HG03196 (cell line): ENCODE results near the gene CRYBG1.

Experiments used
- ATAC-seq: cut with Tn5 transposase; IDR thresholded peaks from one replicate; pipeline ENCODE4 v1.9.1; 2021; ENCODE audit not compliant: unreplicated experiment

CRYBG1 gene

DNA sequence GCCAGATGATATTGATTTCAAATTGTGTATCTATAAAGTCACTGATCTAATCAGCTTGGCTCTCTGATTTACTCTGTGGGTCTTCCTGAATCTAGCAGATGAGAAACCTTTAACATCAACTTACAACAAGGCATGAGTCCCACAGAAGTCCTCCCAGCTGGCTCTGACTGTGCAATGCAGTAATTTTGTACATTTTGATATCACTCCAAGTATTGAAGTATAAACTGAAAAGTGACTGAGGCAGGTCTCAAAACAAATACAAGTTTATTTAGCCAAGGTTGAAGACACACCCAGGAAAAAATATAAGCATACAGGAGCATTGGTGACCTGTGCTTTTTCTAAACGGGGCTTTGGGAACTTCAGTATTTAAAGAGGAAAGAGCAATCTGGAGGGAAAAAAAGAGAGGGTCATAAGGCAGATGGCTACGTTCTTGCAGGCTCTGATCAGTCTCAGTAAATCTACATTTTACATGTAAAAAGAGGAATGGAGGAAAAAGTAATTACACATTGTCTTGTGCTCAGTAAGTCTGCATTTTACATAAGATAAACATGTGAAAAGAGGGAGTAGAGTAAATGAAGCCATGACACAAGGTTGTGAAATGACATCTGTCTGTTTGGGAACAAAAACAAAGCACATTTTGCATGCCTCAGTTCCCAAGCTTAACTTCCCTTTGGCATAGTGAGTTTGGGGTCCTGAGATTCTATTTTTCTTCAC lies 59.5 kb downstream of the CRYBG1 start:
- ATAC-seq, result no peak

DNA sequence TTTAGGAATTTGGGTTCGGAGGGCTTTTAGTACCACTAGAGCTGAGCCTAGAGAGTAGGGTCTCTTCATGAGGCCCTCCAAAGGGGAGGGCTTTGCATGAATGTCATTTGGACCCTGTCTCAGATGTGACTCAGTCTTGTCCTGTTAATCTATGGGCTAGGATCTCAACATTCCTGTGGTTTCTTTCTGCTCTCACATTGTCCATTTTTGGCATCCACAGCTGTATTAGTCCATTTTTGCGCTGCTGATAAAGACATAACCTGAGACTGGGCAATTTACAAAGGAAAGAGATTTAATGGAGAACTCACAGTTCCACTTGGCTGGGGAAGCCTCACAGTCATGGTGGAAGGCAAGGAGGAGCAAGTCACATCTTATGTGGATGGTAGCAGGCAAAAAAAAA lies 61.0 kb downstream of the CRYBG1 start:
- ATAC-seq, result no peak

DNA sequence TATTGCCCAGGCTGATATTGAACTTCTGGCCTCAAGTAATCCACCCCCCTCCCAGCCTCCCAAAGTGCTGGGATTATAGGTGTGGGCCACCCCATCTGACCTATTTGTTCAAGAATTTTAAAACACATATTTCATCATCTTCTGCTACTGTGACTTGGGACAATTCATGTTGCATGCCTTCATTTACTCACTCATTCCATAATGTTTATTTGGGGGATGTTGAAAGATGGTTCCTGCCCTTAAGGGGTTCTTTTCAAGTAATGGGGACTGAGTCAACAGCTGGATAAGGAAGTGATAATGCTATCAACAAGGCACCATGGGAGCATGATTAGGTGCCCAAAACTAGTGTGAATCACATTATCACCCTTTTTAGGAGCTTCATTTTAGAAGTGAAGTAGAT lies 62.0 kb downstream of the CRYBG1 start:
- ATAC-seq, result no peak

DNA sequence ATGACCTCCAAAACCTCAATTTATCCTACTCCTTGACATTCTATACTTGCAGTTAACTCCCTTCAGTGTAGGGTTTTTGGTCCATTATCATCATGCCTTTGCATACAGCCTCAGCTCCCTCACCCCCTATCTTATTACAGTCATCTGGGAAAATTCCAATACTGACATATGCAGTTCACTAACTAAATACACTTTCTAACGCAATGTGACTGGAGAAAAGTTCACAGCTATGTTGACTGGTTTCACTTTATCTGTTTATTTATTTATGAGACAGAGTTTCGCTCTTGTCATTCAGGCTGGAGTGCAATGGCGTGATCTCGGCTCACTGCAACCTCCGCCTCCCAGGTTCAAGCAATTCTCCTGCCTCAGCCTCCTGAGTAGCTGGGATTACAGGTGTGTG lies 64.9 kb downstream of the CRYBG1 start:
- ATAC-seq, result no peak

DNA sequence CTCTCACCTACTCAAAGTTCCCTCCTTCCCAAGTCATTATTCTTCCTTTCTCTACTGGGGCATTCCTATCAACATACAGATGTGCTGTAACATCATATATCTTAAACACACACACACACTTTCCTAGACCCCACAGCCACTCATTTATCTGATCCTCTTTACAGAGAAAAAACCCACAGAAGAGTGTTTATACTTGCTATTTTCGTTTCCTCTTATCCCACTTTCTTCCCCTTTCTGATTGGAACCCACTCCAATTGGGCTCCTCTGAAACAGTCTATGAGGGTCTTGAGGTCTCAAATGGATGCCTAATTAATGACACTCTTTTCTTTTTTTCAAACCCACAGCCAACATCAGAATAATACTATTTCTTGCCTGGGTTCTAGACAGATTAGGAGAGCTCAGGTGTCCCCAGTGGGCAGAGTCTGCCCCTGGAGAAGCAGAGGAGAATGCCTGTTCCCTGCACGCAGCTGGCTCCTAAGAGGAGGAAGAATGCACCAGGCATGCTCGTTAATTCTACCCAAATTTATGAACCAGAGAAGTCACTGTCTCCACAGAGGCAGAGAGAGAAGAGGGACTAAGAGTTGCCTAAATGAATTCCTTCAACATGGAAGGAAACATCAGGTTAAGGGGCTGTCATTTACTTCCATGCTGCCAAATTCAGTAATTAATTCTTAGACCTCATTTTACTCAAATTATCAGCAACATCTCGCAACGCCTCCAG lies 65.9 kb downstream of the CRYBG1 start:
- ATAC-seq, result no peak

DNA sequence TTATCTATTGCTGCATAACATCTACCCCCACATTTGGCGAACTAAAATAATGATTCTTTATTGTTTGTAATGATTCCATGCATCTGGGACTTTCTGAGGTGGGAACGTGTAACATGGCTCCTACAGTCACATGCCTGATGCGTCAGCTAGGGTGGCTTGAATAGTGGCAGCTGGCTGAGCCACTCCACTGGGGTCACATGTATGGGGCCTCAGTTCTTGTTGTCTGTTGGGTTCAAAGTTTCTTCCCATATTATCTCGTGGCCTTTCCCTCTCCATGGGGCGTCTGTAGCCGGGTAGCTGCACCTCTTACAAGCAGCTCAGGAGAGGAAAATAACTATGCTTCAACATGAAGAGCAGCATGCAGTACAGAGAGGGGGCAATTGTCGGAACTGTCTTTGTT lies 69.9 kb downstream of the CRYBG1 start:
- no peak for ATAC-seq

DNA sequence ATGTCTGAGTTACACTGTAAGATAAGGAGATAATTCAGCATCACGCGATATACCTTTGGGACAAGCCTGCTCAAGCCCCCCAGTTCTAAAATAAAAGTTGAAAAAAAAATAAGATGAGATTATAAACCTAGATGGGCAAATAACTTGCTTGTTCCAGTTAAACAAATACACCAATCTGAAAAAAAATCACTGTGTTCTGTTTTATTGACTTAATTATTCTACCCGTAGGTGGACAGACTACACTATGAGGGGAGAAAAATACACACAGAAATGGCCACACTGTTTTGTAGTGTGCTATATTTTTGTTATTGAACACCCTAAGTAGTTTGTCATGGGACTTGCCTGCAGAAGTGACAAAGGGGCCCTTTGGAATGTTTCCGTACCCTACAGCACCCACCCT lies 70.9 kb downstream of the CRYBG1 start:
- no peak for ATAC-seq

DNA sequence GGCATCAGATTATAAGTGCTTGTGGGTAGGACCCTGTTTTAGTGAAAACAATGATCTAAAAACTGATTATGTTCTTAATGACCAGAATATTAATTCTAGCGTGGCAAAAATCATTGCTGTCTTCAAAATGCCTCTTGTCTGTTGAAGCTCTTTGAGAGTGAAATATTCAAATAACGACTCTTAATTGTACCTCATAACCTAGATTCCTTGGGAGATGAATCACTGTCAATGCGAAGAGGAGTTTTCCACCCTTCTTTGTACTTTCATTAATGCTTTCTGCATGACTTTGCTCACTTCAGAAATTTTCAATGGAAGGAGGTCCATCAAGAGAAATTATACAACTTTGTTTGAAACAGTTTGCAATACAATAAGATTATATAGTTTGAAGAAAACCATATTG lies 71.5 kb downstream of the CRYBG1 start:
- ATAC-seq, result no peak

DNA sequence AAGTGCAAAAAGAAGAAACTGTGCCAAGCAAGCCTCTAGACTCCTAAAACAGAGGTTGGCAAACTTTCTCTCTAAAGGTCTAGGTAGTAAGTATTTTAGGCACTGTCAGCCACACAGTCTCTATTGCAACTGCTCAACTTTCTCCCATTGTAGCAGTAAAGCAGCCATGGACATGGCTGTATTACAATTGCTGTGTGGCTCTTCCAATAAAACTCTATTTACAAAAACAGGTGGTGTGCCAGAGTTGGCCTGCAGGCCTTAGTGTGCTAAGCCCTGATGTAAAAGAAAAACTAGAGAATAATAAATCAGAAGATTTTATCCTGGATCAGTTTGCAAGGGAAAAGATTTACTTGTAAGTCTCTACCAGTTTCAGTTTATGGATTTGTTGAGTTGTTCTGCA lies 74.0 kb downstream of the CRYBG1 start:
- ATAC-seq, result no peak

DNA sequence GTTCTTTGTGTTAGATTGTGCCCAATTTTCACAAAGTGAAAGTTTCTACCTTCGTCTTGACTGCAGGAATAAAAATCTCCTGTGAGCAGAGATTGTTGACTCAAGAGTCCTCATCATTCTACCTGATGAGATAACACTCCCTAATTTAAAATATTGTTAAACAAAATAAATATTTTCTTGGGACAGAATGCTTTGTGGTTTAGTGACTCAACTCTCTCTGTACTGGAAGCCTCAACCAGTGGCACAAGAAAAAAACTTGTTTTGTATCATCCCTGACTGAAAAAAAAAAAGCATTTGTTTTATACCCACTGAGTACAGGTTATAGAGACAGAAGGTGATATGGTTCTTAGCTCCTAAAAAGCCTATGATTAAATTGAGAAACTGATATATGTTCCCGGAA lies 78.9 kb downstream of the CRYBG1 start:
- no peak for ATAC-seq

DNA sequence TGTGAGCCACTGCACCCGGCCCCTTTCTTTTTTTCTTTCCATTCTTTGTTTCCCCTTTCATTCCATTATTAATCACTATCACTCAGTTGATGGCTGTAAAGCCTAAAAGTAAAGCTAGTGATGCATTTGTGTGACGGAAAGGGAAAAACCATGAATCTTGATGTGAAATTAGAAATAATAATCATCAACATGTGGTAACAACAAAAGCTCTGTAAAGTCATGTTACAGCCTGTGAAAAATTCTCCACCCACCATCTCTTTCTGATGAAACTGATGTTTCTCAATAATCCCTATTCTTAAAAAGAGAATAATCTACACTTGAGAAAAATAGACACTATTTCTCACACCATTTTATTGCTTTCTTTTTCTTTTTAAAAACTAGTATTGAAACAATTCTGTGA lies 80.0 kb downstream of the CRYBG1 start:
- ATAC-seq, result no peak

DNA sequence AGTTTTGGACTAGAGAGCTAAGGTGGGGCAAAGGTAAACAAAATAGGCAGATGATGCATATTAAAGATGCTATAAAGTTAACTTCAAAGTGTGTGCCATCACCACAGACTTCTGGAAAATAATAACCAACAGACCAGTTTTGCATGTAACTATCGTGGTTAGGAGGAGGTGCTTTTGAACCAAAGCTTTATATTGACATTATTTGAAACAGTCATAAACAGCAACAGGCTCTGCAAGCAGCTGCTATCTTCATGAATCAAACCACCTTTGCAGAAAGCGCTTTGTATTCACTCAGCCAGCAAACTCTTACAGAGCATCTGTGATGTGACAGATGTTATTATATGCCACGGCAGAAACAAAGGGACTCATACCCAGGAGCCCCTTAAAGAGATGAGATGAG lies 81.9 kb downstream of the CRYBG1 start:
- ATAC-seq, result no peak

DNA sequence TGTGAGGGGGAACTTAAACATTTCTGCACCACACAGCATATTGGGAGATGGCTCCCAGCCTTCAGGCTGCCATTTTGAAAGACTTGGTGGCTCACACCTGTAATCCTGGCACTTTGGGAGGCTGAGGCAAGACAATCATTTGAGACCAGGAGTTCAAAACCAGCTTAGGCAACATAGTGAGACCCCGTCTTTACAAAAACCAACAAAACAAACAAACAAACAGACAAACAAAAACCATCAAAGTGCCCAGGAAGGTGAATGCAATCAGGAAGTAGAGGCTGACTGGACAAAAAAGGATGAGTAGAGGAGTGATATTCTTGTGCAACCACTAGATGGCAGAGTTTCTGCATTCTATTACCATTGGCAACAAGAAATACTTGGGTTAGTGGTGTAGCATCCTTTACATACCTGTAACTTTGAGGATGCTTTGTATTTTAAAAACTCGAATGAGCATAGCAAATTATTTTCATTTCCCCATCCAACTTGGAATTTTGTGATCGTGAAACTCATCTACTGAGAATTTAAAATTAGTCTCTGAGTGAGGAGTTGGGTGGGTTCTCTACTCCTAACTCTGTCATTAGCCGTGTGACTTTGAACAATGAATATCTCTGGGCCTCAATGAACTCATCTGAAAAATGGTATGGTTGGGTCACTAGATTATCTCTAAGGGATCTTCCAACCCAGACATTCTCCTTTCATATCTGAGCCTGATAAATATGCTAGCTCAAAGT lies 84.4 kb downstream of the CRYBG1 start:
- peak; percentile 67 for ATAC-seq

DNA sequence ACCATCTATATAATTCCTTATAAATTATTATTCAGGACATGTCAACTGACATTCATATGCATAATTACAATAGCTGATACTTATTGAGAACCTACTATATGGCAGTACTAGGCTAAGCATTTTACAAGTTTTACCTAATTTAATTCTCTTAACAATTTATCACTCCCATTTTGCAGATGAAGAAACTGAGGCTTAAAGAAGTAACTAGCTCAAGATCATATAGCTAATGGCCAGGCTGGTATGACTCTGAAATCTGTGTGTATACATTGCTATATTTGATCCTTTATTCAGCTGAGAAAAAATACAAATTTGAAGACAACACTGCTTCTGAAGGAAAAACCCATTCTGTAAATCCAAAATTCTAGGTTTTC lies 85.0 kb downstream of the CRYBG1 start:
- ATAC-seq, result no peak

DNA sequence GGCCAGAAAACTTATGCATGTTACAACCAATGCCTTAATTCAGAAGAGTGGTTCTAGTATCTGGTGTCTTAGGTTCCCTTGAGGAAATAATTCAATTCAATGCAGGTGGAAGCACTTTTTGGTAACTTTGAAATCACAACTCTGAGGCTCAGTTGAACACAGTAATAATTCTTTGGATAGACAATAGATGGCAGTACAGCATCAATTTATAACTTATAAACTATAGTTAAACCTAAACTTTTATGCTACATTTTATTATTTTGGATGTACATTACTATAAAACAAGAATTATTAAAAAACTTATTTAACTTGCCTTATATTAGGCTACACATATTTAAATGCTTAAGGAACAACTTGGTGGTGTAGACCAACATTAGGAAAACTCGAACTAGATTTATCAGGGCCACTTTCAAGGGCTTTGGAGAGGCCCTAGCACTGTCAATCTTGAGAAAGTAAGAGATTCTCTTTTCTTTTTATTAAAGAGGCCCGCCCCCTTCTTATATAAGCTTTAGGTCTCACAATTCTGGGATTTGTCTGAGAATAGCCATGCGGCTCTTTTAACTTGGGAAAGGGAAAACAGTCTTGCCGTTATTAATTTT lies 85.9 kb downstream of the CRYBG1 start:
- no peak for ATAC-seq

DNA sequence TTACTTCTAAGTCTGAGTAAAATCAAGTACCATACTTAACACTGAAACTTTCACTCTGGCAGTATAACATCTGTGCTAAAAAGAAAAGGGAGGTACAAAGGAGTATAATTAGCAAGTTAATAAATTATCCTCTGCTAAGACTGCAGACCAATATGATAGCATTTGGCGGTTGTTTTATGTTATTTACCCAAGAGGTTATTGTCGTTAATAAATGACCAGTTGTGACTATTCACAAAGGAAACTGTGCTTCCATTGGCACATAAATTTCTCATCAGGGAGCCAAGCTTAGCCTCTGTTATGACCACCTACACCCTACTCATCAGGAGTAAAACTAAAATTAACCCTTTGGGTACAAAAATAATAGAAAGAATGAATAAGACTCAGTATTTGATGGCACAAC lies 86.5 kb downstream of the CRYBG1 start:
- ATAC-seq, result no peak

DNA sequence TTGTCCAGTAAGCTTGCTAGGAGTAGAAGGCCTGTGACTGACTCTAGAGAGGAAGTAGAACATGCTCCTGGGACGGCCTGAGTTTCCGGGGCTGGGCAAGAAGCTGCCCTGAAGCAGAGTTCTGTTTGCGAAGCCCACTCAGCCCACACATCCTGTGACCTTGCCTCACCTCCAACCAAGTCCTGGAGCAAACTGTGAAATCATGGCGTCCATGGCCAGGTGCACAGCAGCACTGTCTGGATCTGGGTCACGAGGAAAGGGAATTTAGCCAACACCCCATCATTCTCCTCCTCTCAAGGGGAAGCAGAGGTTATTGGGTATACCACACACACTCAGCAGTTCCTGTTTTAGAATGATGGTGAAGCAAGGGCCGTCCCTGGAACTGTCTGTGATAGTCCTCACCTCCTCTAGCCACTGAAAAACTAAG lies 87.5 kb downstream of the CRYBG1 start:
- ATAC-seq, result no peak

DNA sequence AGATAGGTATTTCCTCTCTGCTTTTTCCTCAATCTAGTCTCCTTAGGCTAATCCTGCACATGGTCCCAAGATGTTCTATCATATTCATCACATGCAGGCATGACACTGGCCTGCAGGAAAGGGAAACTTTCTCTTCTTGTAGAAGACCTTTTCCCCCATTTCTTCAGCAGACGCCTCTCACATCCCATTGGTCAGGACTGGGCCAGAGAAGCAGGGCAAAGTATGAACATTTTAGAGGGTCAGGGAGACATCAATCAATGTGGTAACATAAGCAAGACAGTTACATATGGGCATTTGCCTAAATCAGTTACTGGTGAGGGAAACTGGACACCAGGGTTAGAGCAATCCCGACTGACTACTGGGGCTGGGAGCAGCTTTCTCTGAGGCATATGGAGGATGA lies 90.1 kb downstream of the CRYBG1 start:
- ATAC-seq, result no peak

DNA sequence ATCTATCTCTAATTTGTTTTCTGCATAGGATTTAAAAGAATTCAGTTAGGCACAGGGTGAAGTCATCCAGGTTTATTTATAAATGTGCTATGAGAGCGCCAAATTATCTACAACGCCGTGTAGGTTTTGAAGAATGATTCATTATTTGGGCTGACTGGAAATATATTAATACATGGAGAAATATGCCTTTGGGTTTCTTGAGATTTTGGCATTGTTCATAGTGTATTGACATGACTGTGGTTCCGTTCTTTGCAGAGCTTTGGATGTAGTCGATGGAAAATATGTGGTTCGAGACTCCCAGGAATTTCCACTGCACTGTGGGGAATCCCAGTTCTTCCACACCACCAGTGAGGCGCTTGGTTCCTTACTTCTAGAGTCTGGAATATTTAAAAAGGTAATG lies 90.9 kb downstream of the CRYBG1 start:
- ATAC-seq, result no peak

DNA sequence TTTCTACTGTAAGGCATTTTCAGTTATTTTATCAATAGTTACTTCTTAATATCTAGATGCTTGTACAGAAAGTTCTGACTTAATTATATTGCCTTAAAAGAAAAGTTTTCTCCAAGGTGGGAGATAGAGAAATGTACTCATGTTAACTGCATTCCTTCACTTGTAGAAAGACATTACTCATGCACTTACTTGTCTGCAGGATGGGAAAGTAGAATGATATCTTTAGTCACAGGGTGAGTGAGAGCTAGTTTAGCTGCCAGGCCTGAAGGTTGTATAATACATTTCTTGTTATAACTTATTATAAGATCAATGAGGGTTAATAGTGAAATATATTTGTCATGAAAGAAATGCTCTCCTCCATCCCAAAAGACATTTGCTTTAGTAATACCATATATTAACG lies 92.1 kb downstream of the CRYBG1 start:
- ATAC-seq, result no peak

DNA sequence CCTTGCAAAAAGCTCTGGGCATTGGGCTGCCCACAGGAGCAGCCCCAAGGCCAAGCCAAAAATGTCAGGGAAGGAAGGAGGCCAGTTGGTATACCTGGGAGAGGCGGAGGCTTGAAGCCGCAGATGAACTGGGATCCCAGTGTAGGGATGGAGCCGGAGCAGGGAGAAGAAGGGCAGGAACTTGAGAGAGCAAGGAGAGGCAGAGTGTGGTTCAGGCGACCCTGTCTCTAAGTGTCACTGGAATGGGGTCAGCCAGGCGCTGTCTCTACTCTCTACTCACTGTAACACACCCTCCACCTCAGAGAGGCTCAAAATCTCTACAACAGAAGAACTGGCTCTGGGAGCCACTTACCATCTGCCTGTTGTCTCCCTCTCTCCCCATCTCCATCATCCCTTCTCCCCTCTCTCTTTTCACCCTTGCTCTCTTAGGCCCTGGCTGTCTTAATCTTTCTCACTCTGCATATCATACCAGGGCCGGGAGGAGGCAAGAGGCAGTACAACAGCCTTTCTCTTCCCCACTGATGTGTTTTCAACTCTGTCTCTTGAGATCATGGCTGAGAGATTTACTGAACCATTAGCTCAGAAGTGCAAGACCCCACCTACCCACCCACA lies 93.3 kb downstream of the CRYBG1 start:
- no peak for ATAC-seq
